Vagina (tissue), 2 donors: ENCODE results near the gene HHLA2. TPM values are rescaled to one million over a fixed set of nuclear protein-coding genes. Genes with fewer than 3 reads are reported as not detected.
"Not testable (repeated sequence)": the region's sequence is repeated elsewhere in the genome, so short reads cannot be mapped to it uniquely, and the experiment has no call there.

Source experiments
- DNase-seq, 2 donors: peaks; one replicate each; pipeline ENCODE4 v3.0.0-alpha.2; 2017; ENCODE audit errors: extremely low spot score in 2 of 2
- H3K27ac ChIP-seq: fragments of 200-600 bp; sonication (generic); one replicate; pipeline ENCODE4 v1.5.1; 2019
- H3K27me3 ChIP-seq: fragments of 200-600 bp; sonication (generic); one replicate; pipeline ENCODE4 v1.5.1; 2019
- H3K36me3 ChIP-seq, 2 donors: fragments of 200-600 bp; sonication (generic); one replicate each; pipeline ENCODE4 v1.5.1; 2017 to 2019
- H3K4me1 ChIP-seq: fragments of 200-600 bp; sonication (generic); one replicate; pipeline ENCODE4 v1.5.1; 2019
- H3K4me3 ChIP-seq, 2 donors: fragments of 200-600 bp; sonication (generic); 1 replicate in 1 of 2; 2 replicates in 1 of 2; pipeline ENCODE4 v1.5.1; 2016 to 2019
- H3K9me3 ChIP-seq: fragments of 200-600 bp; sonication (generic); one replicate; pipeline ENCODE4 v1.5.1; 2019
- CTCF ChIP-seq, 3 experiments: fragments of 450-650 bp in 2 of 3; fragments of 200-600 bp in 1 of 3; sonication (generic) in 1 of 3; IDR thresholded peaks; one replicate each; pipeline ENCODE4 v1.5.1; 2017 to 2019; ENCODE audit warnings: antibody characterized with exemption in 3 of 3, mild to moderate bottlenecking in 2 of 3, moderate library complexity in 2 of 3
- POLR2A ChIP-seq, 2 donors: fragments of 450-650 bp; IDR thresholded peaks; one replicate each; pipeline ENCODE4 v1.6.1; 2017; ENCODE audit warnings: antibody characterized with exemption in 2 of 2, mild to moderate bottlenecking in 2 of 2, moderate library complexity in 2 of 2
- POLR2AphosphoS5 ChIP-seq, 2 donors: sonication (generic); formaldehyde crosslinking; IDR thresholded peaks; one replicate each; pipeline ENCODE4 v1.9.0; 2017; ENCODE audit warnings: antibody characterized with exemption in 2 of 2, mild to moderate bottlenecking in 2 of 2, low read depth in 1 of 2; ENCODE audit not compliant: insufficient read depth in 1 of 2
- intact Hi-C: fragments of 100-400 bp; cut with DNase I; formaldehyde crosslinking; loops from one replicate; pipeline ENCODE4 v1.15.1; 2023
- total RNA-seq: library from RNA; depleted of rRNA; stranded (reverse); fragments of >200 nt; gene quantifications from one replicate; pipeline ENCODE4 v1.2.3, GENCODE V29; 2016

HHLA2 gene
- total RNA-seq, 1 donor from 2014 or later = not detected

DNA sequence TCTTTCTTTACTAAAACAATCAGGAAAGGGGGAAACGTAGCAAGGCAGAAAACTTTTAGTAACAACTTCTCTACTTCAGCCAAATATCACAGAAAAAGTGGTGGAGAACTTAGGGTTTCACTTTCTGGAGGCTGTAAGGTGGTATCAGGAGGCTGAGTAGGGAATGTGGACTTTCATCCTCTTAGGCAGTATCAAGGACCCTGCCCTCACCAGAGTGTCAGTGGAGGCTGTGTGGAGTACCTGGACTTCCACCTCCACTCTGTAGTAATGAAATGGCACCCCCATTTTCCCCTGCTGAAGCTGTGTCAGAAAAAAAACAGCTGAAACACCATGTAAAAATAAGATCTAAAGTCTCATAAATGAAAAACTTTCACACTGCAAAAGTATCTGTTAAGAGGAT, 11.2 kb upstream of the HHLA2 start:
- no peak overlapping the region for H3K27ac ChIP-seq
- H3K4me1 ChIP-seq = no peaks in the 10 kb centered on the region
- intact Hi-C loops = no loop called here
- TF ChIP-seq CTCF (IDR thresholded peaks at IDR 0.05) (no peak), POLR2A (IDR thresholded peaks at IDR 0.05) (no peak), POLR2AphosphoS5 (IDR thresholded peaks at IDR 0.05; ENCODE audit: insufficient read depth in 1 of 2, low read depth in 1 of 2) (no peak)
- no peak for DNase-seq
- no peaks in the 10 kb centered on the region for H3K36me3 ChIP-seq
- no peaks in the 10 kb centered on the region for H3K27me3 ChIP-seq
- H3K9me3 ChIP-seq = no peaks in the 10 kb centered on the region
- H3K4me3 ChIP-seq = no peak overlapping the region

DNA sequence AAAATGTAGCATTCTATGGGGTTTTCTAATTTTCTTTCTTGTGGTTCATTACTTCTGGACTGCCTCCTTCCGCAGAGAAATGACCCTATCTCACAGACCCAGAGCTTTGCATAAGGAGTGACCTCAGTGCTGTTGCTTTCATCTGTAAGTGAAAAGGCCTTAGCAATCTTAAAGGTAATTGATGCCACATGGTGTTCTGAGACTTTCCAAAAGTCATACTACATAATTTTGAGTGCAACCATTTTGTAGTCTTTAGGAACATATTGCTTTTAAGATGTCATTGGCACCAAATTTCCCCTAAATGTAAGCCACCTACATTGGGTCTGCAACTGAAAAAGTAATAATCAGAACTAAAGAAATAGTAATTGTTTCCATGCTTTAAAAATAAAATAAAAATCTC, 9.2 kb upstream of the HHLA2 start:
- TF ChIP-seq CTCF (IDR thresholded peaks at IDR 0.05) (no peak), POLR2AphosphoS5 (IDR thresholded peaks at IDR 0.05; ENCODE audit: insufficient read depth in 1 of 2, low read depth in 1 of 2) (no peak), POLR2A (IDR thresholded peaks at IDR 0.05) (no peak)
- no peaks in the 10 kb centered on the region for H3K9me3 ChIP-seq
- H3K4me1 ChIP-seq = no peaks in the 10 kb centered on the region
- no peak overlapping the region for H3K27ac ChIP-seq
- H3K36me3 ChIP-seq = no peaks in the 10 kb centered on the region
- H3K27me3 ChIP-seq = no peaks in the 10 kb centered on the region
- no peak overlapping the region for H3K4me3 ChIP-seq
- DNase-seq = no peak
- intact Hi-C loops = no loop called here

GRCh38 chr3:108288193-108288592, 8.2 kb upstream of the HHLA2 start:
- DNase-seq, H3K4me3 ChIP-seq, H3K4me1 ChIP-seq, intact Hi-C loops, H3K27me3 ChIP-seq, H3K9me3 ChIP-seq, H3K36me3 ChIP-seq, H3K27ac ChIP-seq: not testable (repeated sequence)

DNA sequence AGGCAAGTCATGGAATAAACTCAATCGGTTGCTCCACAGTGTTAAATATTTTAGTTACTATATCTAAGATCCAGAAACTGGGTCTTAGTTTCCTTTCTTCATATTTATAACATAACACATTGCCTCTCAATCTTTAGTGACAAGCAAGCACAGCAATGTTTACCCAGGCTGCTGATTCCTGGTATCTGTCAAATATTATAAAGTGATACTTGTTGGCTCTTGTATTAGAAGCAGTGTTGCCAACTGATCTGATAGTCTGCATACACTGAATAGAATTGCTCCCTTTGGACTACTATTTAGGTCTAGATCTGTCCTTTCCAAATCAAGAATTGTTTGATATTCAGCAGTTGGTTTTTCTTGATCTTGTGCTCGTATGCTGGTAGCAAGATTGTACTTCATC, 7.2 kb upstream of the HHLA2 start:
- no peak for TF ChIP-seq POLR2AphosphoS5 (IDR thresholded peaks at IDR 0.05; ENCODE audit: insufficient read depth in 1 of 2, low read depth in 1 of 2)
- no peak for TF ChIP-seq POLR2A (IDR thresholded peaks at IDR 0.05)
- no peak for TF ChIP-seq CTCF (IDR thresholded peaks at IDR 0.05)
- no peak overlapping the region for H3K27ac ChIP-seq
- intact Hi-C loops = no loop called here
- no peaks in the 10 kb centered on the region for H3K9me3 ChIP-seq
- no peak for DNase-seq
- no peaks in the 10 kb centered on the region for H3K36me3 ChIP-seq
- H3K4me1 ChIP-seq = no peaks in the 10 kb centered on the region
- H3K27me3 ChIP-seq = no peaks in the 10 kb centered on the region
- H3K4me3 ChIP-seq = no peak overlapping the region

DNA sequence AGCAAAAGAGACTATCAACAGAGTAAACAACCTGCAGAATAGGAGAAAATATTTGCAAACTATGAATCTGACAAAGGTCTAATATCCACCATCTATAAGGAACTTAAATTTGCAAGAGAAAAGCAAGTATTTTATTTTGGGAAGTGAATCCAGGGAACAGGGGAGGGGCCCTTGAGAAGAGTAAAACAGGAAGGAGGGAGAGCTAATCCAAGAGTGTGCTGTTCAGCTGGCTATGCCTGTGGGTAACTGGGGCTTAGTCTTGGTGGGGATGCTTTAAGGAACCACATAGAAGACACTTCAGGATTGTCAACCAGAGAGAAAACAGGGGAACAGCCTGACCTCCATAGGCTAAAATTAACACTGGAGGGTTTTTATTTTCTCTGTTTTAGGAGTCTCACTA, 3.9 kb upstream of the HHLA2 start:
- Histone ChIP-seq H3K4me3 (no peak overlapping the region), H3K4me1 (peaks cover 2% of the 10 kb centered on the region), H3K27ac (no peak overlapping the region), H3K9me3 (no peaks in the 10 kb centered on the region), H3K27me3 (no peaks in the 10 kb centered on the region), H3K36me3 (no peaks in the 10 kb centered on the region)
- no peak for TF ChIP-seq POLR2AphosphoS5 (IDR thresholded peaks at IDR 0.05; ENCODE audit: insufficient read depth in 1 of 2, low read depth in 1 of 2)
- no peak for TF ChIP-seq POLR2A (IDR thresholded peaks at IDR 0.05)
- no peak for TF ChIP-seq CTCF (IDR thresholded peaks at IDR 0.05)
- intact Hi-C loops = no loop called here
- no peak for DNase-seq

DNA sequence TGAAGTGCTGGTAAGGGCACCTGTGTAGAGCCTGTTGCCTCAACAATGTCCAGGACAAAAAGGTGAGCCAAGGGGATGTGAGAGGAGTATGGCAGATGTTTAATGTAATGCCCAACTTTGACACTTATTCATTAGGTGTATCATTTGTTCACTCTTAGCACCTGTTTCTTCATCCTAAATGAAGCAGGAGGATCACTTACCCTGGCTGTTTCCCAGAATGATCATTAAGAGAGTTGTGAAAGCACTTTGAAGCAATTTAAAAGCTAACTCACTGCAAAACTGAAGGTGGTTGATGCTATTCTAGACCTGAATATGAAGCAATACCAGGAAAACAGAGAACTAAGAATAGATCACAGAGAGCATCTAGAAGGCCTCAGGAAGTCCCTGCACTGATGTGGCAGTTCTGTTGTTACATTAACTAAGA, 3.4 kb upstream of the HHLA2 start:
- Histone ChIP-seq H3K4me3 (no peak overlapping the region), H3K4me1 (peaks cover 4% of the 10 kb centered on the region), H3K27ac (no peak overlapping the region), H3K36me3 (no peaks in the 10 kb centered on the region), H3K9me3 (no peaks in the 10 kb centered on the region), H3K27me3 (no peaks in the 10 kb centered on the region)
- intact Hi-C loops = no loop called here
- TF ChIP-seq CTCF (IDR thresholded peaks at IDR 0.05) = no peak
- no peak for TF ChIP-seq POLR2AphosphoS5 (IDR thresholded peaks at IDR 0.05; ENCODE audit: insufficient read depth in 1 of 2, low read depth in 1 of 2)
- no peak for TF ChIP-seq POLR2A (IDR thresholded peaks at IDR 0.05)
- DNase-seq = no peak
